OCI-LY3 (cell line): Measurements from ENCODE around the gene TANGO2.

Source experiments
- EZH2phosphoT487 ChIP-seq: fragments of 200-600 bp; shearing (Covaris generic); IDR thresholded peaks from 2 replicates; pipeline ENCODE4 v1.6.1; 2018; ENCODE audit warnings: antibody characterized with exemption, mixed run types, low read depth
- TF ChIP-seq, protein P1 (sequence below): fragments of 200-600, 300-600 bp; sonication (generic); IDR thresholded peaks from 2 replicates; pipeline ENCODE4 v1.5.1; 2014; ENCODE audit warnings: antibody characterized with exemption, low read length, low read depth

DNA sequence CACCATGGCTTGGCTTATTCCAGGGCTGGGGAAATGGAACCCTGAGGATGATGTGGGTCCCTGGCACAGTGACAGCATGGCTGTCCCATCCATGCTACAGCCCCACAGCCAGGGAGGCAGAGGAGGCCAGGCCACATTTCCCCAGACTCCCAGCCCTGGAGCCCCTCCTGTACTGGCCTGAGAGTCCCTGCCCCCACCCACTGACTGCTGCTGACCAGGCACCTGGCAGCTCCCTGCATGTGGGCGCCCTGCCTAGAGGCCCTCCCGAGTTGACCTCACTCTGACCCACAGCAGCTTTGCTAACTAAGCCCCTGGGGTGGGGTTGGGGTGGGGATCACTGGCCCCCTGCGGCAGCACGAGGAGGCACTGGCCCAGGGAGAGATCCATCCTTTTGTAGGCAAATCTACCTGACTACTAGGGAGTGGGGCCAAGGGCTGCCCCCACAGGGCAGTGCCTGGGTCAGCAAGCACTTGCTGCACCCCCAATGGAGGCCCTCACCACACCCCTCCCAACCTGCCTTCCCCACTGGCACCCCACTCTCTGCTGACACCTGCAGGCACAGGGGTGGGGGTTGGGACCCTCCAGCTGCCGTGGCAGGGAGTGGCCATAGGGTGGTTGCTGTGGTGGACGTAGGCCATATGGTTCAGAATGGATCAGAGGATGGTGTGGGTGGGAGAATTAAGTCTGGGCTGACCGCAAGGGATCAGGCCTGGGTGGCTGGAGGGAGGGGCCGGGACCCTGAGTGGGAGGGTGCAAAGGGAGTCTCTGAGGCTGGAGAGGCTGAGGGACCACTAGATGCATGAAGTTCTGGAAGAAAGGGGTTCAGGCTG, 21.7 kb upstream of the TANGO2 start:
- TF ChIP-seq, protein P1, sequence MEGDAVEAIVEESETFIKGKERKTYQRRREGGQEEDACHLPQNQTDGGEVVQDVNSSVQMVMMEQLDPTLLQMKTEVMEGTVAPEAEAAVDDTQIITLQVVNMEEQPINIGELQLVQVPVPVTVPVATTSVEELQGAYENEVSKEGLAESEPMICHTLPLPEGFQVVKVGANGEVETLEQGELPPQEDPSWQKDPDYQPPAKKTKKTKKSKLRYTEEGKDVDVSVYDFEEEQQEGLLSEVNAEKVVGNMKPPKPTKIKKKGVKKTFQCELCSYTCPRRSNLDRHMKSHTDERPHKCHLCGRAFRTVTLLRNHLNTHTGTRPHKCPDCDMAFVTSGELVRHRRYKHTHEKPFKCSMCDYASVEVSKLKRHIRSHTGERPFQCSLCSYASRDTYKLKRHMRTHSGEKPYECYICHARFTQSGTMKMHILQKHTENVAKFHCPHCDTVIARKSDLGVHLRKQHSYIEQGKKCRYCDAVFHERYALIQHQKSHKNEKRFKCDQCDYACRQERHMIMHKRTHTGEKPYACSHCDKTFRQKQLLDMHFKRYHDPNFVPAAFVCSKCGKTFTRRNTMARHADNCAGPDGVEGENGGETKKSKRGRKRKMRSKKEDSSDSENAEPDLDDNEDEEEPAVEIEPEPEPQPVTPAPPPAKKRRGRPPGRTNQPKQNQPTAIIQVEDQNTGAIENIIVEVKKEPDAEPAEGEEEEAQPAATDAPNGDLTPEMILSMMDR = no peak
- no peak for TF ChIP-seq EZH2phosphoT487
